HT1080 (cell line): ENCODE measurements around the gene ADIG. TPM values are rescaled to one million over a fixed set of nuclear protein-coding genes. Genes with fewer than 3 reads are reported as not detected.

Source experiments
- DNase-seq: peaks from one replicate; pipeline ENCODE4 v3.0.0-alpha.2; 2015; ENCODE audit warnings: low read depth
- total RNA-seq: library from RNA; depleted of rRNA; stranded (reverse); fragments of >200 nt; shearing (Covaris generic); gene quantifications from 2 replicates; pipeline ENCODE4 v1.2.3, GENCODE V29; 2014

Gene ADIG
- total RNA-seq, 1 experiment from 2014 or later = not detected

GRCh38 chr20:38601216-38602184 lies 20.5 kb downstream of the ADIG start, which contains the start of gene ARHGAP40:
TSS of gene ARHGAP40 (plus strand) at chr20:38601809.
- DNase-seq = no peak

DNA sequence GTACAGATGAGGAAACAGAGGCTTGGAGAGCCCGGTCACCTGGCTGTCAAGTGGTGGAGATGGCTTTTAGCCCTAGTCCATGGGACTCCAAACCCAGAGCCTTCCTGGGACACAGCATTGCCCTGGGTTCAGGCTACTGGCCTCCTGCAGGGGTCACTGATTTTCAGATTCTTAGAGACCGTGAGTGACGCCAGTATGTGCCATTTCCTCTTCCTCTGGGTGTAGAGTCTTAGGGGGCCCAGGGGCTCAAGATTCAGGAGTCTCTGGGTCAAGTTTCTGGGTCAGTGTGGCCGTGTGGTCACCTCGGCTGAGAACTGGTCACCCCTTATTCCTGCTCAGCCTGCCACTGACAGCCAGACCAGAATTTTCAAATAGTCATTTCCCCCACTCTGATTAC lies 21.2 kb downstream of the ADIG start:
- DNase-seq = no peak

- no peak for DNase-seq
These were observed 22.3 kb downstream of the ADIG start for GRCh38 chr20:38603286-38603685.

DNA sequence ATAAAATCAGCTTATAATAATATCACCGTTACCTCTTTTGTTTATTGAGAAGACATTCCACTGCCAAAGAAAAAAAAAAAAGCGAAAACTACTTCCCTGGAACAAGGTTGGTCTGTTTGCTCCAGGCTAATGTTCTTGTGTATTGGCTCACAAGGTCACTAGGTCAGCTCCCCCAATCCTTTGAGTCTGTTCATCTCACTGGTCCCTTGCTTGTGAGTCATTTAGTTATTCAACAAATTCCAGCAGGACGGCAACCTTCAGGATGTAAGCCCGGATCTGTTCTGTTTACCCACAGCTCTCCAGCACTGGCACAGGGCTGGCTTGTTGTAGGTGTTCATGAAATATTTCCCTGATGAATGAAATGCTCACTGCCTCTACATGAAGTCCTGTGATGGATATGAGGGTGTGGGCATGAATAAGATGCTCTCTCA lies 23.9 kb downstream of the ADIG start:
- DNase-seq = peak; percentile 87

DNA sequence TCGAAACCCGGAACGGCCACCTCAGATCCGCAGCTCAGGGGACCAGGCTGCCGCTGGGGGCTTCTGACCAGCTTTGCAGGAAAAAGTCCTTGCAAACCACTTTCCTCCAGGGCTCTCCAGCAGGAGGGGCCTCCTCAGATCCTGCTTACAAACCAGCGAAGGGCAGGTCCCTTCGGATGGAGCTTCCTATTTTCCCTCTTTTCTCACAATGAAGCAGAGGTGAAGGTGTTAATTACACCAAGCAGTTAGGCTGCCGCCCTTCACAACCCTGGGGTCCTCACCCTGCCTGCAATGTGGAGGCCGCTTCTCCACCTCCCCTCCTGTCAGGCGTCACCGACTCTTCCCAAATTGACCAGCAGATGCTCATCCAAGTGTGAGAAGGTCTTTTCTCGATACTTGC lies 26.4 kb downstream of the ADIG start:
- DNase-seq = no peak

- no peak for DNase-seq
These were observed 27.2 kb downstream of the ADIG start for GRCh38 chr20:38608188-38608587.

GRCh38 chr20:38609815-38610214 lies 28.8 kb downstream of the ADIG start:
- no peak for DNase-seq

GRCh38 chr20:38610521-38610920 lies 29.5 kb downstream of the ADIG start:
- DNase-seq = peak; percentile 60

DNA sequence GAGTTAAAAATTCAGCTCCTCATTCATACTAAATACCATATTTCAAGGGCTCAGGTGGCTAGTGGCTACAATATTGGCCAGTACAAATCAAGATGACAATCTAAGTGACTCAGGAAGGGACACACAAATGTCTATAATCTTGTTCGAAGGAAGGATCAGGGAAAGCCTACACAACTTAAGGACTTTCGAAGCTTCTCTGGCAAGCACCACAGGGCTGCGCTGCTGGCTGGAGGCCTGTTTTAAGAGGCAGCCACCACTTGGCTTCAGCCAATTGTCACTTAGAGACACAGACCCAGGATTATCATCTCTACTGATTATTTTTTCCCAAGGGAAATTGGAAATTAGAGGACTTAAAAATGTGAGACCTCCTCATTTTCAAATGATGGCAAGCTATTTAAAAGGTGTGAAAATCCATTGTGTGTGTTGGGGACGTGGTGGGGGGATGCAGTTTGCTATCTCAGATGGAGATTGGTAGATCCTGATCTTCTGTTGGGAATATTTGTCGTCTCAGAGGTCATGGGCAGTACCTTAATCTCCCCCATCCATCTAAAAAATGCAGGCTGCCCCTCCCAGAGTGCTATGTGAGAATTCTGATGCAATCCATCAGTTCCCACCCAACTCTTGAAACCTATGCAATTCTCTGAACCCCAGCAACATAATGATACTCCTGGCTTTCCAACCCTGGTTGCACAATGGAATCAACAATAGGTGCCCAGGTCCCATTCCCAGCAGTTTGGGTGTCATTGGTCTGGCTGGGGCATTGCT lies 31.9 kb downstream of the ADIG start:
- no peak for DNase-seq

DNA sequence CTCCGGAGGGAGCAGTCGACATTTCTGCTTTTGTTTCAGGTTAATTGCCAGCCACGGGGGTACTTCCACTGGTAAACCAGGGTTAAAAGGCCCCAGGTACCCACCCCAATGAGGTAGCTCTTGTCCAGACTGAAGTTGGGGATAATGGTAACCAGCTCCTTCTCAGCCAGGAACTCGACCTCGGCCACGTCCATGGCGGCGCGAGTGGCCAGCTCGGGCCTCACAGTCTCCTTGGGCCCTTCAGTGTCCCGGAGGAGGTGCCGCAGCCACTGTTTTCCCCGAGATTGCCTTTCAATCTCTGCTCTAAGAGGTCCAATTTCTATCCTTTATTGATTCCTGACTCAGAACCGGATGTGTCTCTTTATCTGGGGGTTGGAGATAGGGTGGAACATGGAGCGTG lies 34.3 kb downstream of the ADIG start:
- DNase-seq = no peak

DNA sequence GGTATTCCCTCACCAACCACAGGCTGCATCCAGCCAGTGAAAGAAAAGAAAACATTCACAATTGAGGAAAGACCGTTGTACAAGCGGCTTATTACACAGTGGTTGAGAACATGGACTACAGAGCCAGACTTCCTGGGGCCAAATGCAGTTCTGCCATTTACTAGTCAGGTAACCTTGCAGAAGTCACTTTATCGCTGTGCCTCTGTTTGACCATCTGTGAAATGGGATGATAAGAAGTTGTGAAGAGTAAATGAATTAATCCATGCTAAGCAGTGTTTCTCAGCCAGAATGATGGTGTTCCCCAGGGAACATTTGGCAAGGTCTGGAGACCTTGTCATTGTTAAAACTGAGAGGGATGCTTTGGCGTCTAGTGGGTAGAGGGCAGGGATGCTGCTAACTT lies 35.5 kb downstream of the ADIG start:
- no peak for DNase-seq

- peak; percentile 63 for DNase-seq
These were observed 36.2 kb downstream of the ADIG start for GRCh38 chr20:38617011-38617829.

DNA sequence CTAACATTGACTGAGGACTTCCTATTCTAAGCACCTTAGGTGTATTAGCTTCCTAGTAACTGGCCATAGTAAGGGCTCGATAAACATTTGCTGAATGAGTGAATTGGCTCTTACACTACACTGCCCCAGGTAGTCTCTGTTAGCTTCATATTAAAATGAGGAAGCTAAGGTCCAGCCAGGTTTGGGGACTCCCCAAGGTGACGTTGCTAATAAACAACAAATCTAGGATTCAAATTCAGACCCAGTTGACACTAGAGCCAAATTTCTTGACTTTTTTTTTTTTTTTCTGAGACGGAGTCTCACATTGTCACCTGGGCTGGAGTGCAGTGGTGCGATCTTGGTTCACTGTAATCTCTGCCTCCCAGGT lies 36.8 kb downstream of the ADIG start:
- no peak for DNase-seq

DNA sequence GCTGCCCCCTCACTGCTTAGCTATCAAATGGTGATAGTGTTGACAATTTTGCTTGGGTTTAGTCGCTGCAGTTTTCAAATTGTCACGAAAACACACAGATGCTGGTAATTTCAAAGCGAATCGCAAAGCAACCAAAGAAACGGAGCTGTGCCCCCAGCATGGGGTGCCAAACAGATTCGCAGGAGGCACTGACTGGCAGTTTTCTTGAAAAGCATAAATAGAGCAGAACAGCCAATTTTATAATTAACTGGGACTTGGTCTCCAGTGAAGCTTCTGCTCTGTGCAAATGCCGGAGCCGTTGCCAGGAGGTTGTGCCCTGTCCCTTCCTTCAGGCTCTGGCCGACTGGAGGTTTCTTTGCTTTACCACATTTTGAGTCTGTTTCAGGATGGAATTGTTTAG lies 39.4 kb downstream of the ADIG start:
- no peak for DNase-seq

GRCh38 chr20:38623061-38623460 lies 42.1 kb downstream of the ADIG start:
- DNase-seq = no peak

DNA sequence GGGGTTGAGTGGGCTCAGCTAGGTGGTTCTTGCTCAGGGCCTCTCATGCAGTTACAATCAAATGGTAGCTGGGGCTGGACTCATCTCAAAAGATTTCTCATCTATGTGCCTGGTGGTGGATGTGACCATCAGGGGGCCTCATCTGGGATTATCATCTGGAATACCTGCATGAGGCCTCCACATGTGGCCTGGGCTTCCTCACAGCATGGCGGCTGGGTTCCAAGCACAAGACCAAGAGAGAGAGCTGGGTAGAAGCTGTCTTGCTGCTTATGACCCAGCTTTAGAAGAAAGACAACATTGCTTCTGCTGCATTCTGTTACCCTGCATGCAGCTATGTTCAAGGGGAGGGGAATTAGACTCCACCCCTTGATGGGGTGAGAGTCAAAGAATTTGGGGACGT lies 43.1 kb downstream of the ADIG start:
- DNase-seq = no peak

DNA sequence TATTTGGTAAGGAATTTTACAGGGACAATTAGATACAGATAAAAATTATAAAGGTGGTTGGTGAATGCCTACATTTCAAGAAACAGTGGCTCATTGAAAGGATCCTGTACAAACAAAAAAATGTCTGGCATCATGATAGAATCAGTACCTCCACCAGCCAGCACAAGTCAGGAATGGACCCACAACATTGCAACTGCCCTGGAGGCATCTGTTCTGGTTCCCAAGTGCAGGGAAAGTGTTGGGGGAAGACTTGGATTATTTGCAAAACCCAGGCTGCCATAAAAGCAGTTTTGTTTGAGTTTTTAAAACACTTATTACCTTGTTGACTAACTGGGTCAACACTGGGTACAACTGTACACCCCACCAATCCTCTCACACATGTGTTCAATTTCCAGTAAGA lies 44.9 kb downstream of the ADIG start:
- DNase-seq = no peak

DNA sequence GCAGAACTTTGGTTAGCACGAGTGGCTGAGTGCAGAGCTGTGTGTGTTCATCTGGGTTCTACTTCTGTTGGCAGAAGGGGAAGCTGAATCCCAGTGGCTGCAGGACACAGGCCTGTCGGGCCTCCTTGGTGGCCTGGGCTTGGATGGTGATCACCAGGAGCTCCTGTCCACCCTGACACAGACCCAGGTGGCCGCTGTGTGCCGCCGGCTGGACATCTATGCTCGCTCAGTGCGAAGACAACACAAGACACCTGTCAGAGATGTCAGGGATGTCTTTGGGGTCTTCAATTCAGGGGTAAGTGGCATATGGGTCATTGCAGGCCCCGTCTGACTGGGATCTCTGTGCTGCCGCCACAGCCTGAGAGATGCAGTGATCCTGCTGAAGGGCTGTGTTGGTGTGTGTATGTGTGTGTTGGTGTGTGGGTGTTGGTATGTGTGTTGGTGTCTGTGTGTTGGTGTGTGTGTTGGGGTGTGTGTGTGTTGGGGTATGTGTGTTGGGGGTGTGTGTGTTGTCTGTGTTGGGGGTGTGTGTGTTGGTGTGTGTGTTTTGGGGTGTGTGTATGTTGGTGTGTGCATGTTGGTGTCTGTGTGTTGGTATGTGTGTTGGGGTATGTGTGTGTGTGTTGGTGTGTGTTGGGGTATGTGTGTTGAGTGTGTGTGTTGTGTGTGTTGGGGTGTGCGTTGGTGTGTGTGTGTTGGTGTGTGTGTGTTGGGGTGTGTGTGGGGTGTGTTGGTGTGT lies 46.1 kb downstream of the ADIG start:
- no peak for DNase-seq

DNA sequence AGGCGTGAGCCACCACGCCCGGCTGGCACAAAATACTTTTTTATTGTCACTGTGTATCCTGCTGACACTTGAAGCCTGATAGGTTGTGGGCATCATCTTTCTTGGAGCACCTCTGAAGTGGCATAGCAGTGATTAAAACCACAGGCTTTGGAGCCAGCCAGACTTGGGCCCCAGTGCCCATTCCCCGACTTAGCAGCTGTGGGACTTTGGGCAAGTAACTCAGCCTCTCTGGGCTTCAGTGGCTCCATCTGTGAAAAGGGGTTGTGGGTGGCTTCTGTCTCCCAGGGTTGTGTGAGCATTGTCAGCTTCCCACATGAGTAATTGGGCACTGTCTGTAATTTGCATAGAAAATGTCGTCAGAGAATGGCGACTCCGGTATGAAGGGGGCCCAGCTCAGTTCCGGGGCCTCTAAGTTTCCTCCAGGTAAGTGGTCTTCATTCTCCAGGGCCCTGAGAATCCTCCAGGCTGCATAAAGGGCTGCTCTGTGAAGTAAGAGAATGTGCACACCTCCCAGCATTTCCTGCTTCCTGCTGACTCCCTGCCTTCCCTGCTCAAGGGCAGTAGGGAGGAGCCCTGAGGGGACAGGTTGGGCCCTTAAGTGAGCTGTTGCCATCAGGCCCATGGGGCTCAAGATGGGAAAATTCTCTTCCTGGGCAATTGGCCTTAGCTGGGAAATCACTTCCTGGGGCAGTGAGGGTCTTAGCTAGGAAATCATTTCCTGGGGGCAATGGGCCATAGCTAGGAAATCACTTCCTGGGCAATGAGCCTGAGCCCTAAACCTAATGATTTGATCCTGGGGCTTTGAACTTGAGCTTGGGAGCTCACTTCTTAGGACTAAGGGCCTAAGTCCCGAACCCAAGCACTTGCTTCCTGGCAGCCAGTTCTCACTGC lies 47.8 kb downstream of the ADIG start:
- no peak for DNase-seq

DNA sequence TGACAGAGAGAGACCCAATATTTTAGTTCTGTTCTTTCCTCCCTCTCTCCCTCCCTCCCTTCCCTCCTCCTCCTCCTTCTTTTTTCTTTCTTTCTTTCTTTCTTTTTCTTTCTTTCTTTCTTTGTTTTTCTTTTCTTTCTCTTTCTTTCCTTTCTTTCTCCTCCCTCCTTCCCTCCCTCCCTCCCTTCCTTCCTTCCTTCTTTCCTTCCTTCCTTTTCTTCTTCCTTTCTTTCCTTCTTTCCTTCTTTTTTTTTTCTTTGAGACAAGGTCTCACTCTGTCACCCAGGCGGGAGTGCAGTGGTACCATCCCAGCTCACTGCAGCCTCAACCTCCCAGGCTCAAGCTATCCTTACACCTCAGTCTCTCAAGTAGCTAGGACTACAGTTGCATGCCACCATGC lies 49.0 kb downstream of the ADIG start:
- no peak for DNase-seq
